Measurements from ENCODE around the gene GAL3ST1.

GAL3ST1 gene

DNA sequence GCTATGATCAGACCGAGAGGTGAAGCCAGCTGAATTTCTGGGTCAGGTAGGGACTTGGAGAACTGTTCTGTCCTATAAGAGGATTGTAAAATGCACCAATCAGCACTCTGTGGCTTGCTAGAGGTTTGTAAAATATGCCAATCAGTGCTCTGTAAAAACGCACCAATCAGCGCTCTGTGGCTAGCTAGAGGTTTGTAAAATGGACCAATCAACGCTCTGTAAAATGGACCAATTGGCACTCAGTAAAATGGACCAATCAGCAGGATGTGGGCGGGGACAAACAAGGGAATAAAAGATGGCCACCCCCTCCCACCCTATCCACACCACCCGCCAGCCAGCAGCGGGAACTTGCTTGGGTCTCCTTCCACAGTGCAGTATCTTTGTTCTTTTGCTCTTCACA lies 62.6 kb downstream of the GAL3ST1 start:
- no peaks in the 10 kb centered on the region for H3K4me1 ChIP-seq (ENCODE audit: control insufficient read depth, insufficient read depth, low read length, unreplicated experiment)
- no peaks in the 10 kb centered on the region for H3K27me3 ChIP-seq (ENCODE audit: insufficient read depth, low read length)
- H3K79me2 ChIP-seq (ENCODE audit: control insufficient read depth, insufficient read depth, low read length, unreplicated experiment) = no peaks in the 10 kb centered on the region
- no peak overlapping the region for H3K4me3 ChIP-seq (ENCODE audit: low read depth, low read length)
- no peak overlapping the region for H2AFZ ChIP-seq (ENCODE audit: low read length, unreplicated experiment)
- no peaks in the 10 kb centered on the region for H3K36me3 ChIP-seq (ENCODE audit: insufficient read depth, low read length)
- no peak overlapping the region for H3K27ac ChIP-seq (ENCODE audit: low read depth, low read length)

- Histone ChIP-seq H3K36me3 (ENCODE audit: insufficient read depth, low read length) (no peaks in the 10 kb centered on the region), H3K4me3 (ENCODE audit: low read depth, low read length) (no peak overlapping the region), H3K79me2 (ENCODE audit: control insufficient read depth, insufficient read depth, low read length, unreplicated experiment) (no peaks in the 10 kb centered on the region), H3K27ac (ENCODE audit: low read depth, low read length) (no peak overlapping the region), H2AFZ (ENCODE audit: low read length, unreplicated experiment) (no peak overlapping the region), H3K4me1 (ENCODE audit: control insufficient read depth, insufficient read depth, low read length, unreplicated experiment) (no peaks in the 10 kb centered on the region), H3K27me3 (ENCODE audit: insufficient read depth, low read length) (no peaks in the 10 kb centered on the region)
These were observed 63.4 kb downstream of the GAL3ST1 start for GRCh38 chr22:30511109-30511508.

DNA sequence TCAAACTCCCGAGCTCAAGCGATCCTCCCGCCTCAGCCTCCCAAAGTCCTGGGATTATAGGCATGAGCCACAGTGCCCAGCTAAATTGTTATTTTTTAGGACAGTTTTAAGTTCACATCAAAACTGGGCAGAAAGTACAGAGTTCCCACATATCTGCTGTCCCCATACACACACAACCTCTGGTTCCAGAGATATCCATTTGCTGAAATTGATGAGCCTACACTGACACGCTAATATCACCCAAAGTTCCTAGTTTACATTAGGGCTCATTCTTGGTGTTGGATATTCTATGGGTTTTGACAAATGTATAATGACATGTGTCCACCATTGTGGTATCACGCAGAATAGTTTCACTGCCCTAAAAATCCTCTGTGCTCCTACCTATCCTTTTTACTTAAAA lies 66.2 kb downstream of the GAL3ST1 start:
- Histone ChIP-seq H3K27ac (ENCODE audit: low read depth, low read length) (no peak overlapping the region), H3K27me3 (ENCODE audit: insufficient read depth, low read length) (no peaks in the 10 kb centered on the region), H3K4me3 (ENCODE audit: low read depth, low read length) (no peak overlapping the region)

GRCh38 chr22:30507670-30508069 lies 66.8 kb downstream of the GAL3ST1 start:
- H3K79me2 ChIP-seq (ENCODE audit: control insufficient read depth, insufficient read depth, low read length, unreplicated experiment) = no peaks in the 10 kb centered on the region
- no peaks in the 10 kb centered on the region for H3K27me3 ChIP-seq (ENCODE audit: insufficient read depth, low read length)
- no peaks in the 10 kb centered on the region for H3K36me3 ChIP-seq (ENCODE audit: insufficient read depth, low read length)
- H3K27ac ChIP-seq (ENCODE audit: low read depth, low read length) = no peak overlapping the region
- no peak overlapping the region for H3K4me3 ChIP-seq (ENCODE audit: low read depth, low read length)
- no peak overlapping the region for H2AFZ ChIP-seq (ENCODE audit: low read length, unreplicated experiment)
- H3K4me1 ChIP-seq (ENCODE audit: control insufficient read depth, insufficient read depth, low read length, unreplicated experiment) = no peaks in the 10 kb centered on the region

More for the DNA sequence above, 66.2 kb downstream of the GAL3ST1 start:
- Histone ChIP-seq H2AFZ (ENCODE audit: low read length, unreplicated experiment) (no peak overlapping the region), H3K79me2 (ENCODE audit: control insufficient read depth, insufficient read depth, low read length, unreplicated experiment) (no peaks in the 10 kb centered on the region), H3K4me1 (ENCODE audit: control insufficient read depth, insufficient read depth, low read length, unreplicated experiment) (no peaks in the 10 kb centered on the region), H3K36me3 (ENCODE audit: insufficient read depth, low read length) (no peaks in the 10 kb centered on the region)

- H3K79me2 ChIP-seq (ENCODE audit: control insufficient read depth, insufficient read depth, low read length, unreplicated experiment) = no peaks in the 10 kb centered on the region
- H3K4me3 ChIP-seq (ENCODE audit: low read depth, low read length) = no peak overlapping the region
- H3K4me1 ChIP-seq (ENCODE audit: control insufficient read depth, insufficient read depth, low read length, unreplicated experiment) = no peaks in the 10 kb centered on the region
- H3K36me3 ChIP-seq (ENCODE audit: insufficient read depth, low read length) = no peaks in the 10 kb centered on the region
- no peak overlapping the region for H3K27ac ChIP-seq (ENCODE audit: low read depth, low read length)
- H2AFZ ChIP-seq (ENCODE audit: low read length, unreplicated experiment) = no peak overlapping the region
- H3K27me3 ChIP-seq (ENCODE audit: insufficient read depth, low read length) = no peaks in the 10 kb centered on the region
These were observed 67.9 kb downstream of the GAL3ST1 start for GRCh38 chr22:30506507-30506968.
